RCC 7860 (cell line): ENCODE data around the gene RYR2.
"Not testable (repeated sequence)": the region's sequence is repeated elsewhere in the genome, so short reads cannot be mapped to it uniquely, and the experiment has no call there.

Experiments used
- DNase-seq: peaks from one replicate; pipeline ENCODE4 v3.0.0-alpha.2; 2015; ENCODE audit warnings: low spot score
- FAIRE-seq: peaks from 2 replicates; lab custom pipeline; 2012; peaks lifted over from hg19 to GRCh38; lab: Jason Lieb, UNC

RYR2 gene

DNA sequence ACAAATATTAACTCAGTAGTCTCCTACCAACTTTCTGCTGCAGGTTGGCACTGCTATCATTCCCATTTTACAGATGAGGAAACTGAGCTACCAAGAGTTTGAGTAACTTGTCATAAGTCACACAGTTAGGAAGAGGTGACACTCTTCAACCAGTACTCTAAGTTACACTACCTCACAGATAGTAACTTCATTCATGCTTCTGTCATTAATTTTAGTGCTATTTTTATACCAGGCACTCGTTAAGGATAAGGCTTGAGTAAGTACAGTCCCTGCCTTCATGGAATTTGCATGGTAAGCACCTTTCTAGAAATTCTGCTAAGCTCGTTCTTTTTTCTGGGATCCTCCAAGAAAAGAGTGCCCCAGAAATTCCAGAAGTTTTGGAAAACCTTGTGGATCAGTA, 770.1 kb downstream of the RYR2 start:
- FAIRE-seq, result no peak

DNA sequence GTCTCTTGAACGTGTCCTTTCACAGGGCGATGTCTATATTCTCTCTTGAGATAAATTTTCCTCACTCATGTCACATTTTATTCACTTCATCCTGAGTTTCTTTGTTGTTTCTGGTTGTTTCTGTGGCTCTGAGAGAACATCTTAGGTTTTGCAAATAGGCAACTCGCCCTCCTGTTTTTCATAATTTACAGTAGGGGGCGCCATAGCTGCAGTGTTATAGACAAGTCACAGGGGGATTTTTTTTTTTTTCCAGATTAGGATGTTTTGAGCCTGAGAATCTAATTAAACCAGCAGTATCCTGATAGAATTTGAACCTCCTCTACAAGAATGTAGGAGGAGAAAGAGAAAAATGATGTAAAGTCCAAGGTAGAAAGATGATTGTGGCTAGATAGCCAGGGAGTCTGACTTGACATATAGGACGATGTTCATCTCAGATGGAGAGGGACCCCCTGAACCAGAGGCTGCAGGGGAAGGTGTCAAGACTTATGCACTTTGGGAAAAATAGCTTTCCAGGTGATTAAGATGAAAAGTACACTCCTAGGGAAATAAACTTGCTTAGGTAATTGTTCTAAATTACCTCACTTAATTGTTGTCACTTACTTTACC, 772.4 kb downstream of the RYR2 start:
- FAIRE-seq (peak; percentile 39), DNase-seq (peak; percentile 34)

More for the DNA sequence above, 770.1 kb downstream of the RYR2 start:
- DNase-seq, result no peak

GRCh38 chr1:237817277-237817676, 775.3 kb downstream of the RYR2 start:
- FAIRE-seq (no peak), DNase-seq (no peak)

DNA sequence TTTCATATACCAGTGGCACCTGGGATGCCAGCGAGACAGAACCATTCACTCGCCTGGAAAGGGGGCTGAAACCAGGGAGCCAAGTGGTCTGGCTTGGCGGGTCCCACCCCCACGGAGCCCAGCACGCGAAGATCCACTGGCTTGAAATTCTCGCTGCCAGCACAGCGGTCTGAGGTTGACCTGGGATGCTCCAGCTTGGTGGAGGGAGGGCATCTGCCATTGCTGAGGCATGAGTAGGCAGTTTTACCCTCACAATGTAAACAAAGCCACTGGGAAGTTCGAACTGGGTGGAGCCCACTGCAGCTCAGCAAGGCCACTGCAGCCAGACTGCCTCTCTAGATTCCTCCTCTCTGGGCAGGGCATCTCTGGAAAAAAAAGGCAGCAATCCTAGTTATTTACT, 778.6 kb downstream of the RYR2 start:
- FAIRE-seq, result not testable (repeated sequence)
- DNase-seq, result peak; percentile 33

DNA sequence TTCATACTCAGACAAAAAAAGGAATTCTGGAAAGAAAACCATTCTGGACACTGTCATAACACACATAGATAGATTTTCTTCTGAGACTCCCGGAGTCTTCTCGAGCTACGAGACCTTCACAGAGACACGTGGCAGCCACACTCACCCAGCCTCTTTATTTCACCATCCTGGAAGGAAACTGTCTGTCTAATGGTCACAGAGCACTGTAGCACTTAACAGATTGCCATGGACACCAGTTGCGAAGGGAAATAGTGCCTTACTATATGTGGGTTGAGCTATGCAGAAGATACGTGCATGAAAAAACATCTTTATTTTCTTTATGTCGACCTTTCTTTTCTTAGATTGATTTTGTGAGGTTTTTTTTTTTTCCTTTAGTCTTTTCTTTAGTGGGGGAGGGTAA, 790.9 kb downstream of the RYR2 start:
- no peak for FAIRE-seq
- no peak for DNase-seq

DNA sequence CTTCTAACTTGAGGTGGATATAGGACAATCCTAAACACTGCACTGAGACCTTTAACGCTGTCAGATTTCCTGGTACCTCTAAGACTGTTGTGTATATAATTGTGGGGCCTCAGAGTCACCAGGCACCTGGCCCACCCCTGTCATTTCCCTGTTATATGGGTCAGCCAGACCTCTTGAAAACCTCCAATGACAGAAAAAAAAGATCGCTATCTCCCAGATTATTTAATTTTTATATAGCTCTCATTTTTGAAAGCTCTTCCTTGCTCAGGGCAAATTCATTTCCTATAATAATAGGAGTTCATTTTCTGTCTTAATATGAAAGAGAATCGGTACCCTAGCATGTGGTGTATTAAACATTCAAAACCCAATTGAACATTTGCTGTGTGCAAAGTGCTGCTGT, 792.1 kb downstream of the RYR2 start:
- FAIRE-seq, result no peak
- DNase-seq, result no peak

DNA sequence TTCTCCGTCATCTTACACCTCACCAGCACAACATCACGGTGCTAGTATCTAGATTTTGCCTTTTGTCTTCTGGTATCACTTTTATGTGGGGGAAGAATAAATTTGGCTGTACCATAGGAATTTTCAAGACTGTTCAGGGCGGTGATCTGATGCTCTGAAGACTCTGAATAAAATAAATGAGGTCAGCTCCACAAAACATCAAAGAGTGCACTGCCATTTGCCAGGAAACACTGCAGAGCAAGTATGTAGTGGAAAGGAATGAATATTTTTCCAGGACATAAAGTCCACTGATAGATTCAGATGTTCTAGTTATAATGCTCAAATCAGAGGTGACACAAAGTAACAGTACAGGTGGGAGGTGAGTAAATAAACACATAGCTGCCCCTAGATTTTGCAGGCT, 792.5 kb downstream of the RYR2 start:
- FAIRE-seq, result no peak

GRCh38 chr1:237838320-237838719, 796.3 kb downstream of the RYR2 start:
- DNase-seq (no peak), FAIRE-seq (no peak)

More for the DNA sequence above, 792.5 kb downstream of the RYR2 start:
- DNase-seq, result no peak

- FAIRE-seq (no peak), DNase-seq (no peak)
These were observed 797.0 kb downstream of the RYR2 start for GRCh38 chr1:237838904-237839534.

GRCh38 chr1:237841485-237841884, 799.5 kb downstream of the RYR2 start:
- DNase-seq (no peak), FAIRE-seq (no peak)

DNA sequence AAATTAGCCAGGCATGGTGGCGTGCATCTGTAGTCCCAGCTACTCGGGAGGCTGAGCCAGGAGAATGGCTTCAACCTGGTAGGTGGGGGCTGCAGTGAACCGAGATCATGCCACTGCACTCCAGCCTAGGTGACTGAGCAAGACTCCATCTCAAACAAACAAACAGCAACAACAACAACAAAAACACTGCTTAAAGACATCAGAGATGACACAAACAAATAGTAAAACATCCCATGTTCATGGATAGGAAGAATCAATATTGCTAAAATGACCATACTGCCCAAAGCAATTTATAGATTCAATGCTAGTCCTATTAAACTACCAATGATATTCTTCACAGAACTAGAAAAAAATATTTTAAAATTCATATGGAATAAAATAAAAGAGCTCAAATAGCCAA, 801.5 kb downstream of the RYR2 start:
- DNase-seq, FAIRE-seq: not testable (repeated sequence)

DNA sequence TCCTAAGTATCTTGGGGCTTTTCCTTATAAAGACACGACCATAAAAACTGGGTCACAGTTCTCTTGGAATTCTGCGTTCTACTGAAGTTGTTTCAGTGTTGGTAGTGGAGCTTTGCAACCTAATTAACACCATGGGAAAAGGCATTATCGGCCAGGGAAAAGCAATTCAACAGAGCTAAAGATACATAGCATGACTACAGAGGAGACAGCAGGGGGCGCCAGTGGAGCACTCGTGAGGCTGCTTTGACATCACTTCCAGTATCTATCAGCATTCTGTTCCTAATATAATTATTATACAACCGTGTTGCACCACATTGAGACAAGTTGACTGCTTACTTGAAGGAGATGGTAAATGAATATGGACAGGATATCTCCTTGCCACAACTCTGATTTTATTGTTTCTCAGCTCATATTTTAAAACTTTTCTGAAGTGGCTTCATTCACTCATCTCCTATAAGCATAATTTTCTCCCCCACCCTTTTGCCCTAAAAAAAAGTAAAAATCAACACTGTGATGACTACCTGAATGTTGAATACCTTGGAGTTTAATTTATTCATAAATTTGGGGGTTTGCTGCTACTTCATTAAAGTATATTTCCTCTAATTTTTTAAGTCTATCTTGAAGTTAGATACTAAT, 809.3 kb downstream of the RYR2 start:
- peak; percentile 57 for DNase-seq
- FAIRE-seq, result peak; percentile 2

DNA sequence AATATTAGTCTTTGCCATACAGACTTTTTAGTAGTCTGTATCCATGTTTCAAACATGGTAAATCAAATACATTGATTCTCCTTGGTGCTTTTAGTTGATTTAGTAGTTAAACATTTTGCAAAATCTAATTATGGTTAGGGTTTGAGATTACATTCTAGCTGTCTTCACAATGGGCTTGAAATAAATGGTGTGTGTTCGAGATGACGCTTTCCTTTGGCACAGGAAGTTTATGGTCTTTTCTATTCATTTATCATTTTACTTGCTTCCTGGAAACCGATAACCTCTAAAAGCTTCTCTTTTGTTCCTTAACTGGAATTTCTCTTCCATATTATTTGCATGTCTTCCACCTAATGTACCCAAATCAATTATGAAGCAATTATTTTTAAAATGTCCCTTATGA, 810.4 kb downstream of the RYR2 start:
- DNase-seq (no peak), FAIRE-seq (no peak)

DNA sequence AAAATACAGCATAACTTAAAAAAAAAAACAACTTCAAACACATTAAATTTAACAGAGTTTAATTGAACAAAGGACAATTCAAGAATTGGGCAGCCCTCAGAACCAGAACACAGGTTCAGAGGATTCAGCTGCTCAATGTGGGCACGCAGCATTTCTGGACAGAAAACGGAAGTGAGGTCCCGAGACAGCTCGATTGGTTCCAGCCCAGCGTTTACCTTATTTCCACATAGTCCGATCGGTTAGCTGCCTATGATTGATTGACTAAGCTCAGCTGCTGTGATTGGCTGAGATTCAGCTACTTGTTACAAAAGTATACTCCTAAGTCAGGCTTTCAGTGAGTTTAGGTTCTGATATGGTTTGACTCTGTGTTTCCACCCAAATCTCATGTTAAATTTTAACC, 815.5 kb downstream of the RYR2 start:
- no peak for DNase-seq
- FAIRE-seq, result no peak

GRCh38 chr1:237858992-237859391, 817.0 kb downstream of the RYR2 start:
- no peak for FAIRE-seq

DNA sequence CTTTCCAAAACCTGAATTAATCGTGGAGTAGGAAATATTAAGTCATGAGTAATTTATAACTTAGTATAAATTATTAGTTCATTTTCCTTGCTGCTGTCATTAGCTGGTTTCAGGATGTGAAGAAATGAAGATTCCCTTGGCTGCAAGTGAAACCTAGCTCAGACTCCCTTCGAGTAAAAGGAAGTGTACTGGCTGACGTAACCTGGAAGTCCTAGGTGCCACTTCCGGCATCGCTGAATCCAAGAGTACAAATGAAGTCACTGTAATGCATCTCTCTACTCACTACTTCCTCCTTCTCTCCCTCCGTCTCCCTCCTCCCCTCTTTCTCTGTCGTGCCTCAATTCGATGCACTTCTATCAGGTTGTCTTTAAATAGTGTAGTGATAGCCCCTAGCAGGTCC, 820.0 kb downstream of the RYR2 start:
- FAIRE-seq (no peak), DNase-seq (no peak)

More at GRCh38 chr1:237858992-237859391, 817.0 kb downstream of the RYR2 start:
- no peak for DNase-seq

GRCh38 chr1:237863234-237863633, 821.2 kb downstream of the RYR2 start:
- FAIRE-seq (no peak), DNase-seq (no peak)

DNA sequence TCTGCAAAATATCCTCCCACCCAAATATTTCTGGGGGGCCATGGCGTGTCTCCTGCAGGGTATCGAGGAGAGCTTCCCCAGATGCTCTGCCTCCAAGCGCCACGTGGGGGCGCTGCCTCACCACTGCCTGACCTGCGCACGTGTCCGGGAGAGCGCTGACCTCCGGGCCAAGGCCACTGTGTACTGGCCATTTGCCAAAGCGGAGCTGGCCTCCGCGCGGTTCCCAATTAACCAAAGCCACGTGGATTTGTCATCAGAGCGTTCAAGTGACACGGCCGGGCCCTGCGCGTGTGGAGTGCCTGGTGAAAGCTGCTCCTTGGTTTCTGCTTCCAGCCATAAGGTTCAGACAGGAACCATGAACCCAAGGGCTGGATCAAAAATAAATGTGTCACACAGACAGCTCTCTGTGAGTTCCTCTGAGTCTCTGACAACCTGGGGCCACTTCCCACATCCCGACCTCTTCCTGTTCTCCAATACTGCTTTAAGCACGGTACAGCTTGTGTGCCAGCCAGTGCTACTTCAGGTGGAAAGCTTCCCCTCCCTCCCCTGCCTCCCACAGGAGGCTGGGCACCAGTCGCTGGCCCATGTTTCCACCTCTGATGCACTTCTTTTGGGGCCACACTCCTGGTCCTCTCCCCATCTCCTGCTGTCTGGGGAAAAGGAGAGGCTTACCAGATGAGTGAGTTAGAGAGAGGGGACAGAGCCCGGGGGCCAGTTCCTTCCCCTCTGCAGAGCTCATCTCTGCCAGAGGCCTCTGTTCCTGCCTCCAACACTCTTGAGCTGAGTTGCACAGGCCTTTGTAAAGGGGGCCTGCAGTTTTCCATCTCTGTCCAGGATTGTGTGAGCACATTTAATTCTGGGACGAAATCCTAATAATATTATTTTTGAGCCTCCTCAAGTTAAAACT, 822.6 kb downstream of the RYR2 start:
- DNase-seq (peak; percentile 84), FAIRE-seq (peak; percentile 78)

- FAIRE-seq, result no peak
- no peak for DNase-seq
These were observed 825.5 kb downstream of the RYR2 start for GRCh38 chr1:237867380-237867888.

DNA sequence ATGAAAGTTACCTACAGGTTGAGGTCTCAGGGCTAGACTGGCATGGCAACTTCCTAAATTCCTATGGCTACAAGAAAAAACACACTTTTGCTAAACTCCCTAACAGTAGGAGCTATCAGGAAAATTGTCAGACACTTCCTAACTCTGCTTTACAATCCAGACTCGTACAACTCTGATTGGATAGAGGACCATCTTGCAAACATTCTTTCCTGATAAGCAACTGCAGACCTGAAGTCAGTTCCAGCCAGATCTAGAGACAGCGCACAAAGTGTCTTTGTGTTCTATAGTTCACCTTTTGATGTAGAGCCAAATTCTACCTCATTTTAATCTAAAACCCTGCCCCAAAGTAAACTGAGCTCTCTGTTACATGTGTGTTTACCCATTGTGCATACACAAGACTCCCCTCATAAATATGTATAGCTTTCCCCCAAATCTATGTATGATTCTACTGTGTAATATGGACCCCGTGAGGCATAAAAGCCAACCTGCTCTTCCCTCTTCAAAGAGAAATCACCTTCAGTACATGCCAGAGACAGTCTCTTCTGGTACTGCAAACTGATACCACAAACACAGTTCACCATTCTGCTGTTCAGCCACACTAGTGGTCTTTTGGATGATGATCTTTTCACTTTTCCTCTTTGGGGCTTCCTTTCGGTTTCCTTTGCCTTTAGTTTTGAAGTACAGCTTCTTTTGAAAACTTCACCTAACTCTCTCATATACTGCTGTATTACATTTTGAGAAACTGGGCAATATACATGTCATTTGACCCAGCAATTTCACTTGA, 827.0 kb downstream of the RYR2 start:
- no peak for FAIRE-seq
- DNase-seq, result no peak
